NCI-H524 treated with DMSO at 0.1 percent for 48 hours (cell line): ENCODE data around the gene BLVRB.
"Not testable (repeated sequence)": the region's sequence is repeated elsewhere in the genome, so short reads cannot be mapped to it uniquely, and the experiment has no call there.

Experiments
- DNase-seq: peaks from one replicate; lab custom pipeline; 2025; lab: John Stamatoyannopoulos, UW

Gene BLVRB

DNA sequence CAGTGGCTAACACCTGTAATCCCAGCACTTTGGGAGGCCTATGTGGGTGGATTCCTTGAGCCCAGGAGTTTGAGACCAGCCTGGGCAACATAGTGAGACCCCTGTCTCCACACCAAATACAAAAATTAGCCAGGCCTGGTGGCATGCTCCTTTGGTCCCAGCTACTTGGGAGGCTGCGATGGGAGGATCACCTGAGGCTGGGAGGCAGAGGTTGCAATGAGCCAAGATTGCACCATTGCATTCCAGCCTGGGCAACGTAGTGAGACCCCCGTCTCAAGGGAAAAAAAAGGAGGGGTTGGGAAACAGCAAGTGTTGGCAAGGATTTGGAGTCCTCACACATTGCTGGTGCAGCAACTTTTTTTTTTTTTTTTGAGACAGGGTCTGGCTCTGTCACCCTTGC, 20.5 kb upstream of the BLVRB start:
- no peak for DNase-seq

DNA sequence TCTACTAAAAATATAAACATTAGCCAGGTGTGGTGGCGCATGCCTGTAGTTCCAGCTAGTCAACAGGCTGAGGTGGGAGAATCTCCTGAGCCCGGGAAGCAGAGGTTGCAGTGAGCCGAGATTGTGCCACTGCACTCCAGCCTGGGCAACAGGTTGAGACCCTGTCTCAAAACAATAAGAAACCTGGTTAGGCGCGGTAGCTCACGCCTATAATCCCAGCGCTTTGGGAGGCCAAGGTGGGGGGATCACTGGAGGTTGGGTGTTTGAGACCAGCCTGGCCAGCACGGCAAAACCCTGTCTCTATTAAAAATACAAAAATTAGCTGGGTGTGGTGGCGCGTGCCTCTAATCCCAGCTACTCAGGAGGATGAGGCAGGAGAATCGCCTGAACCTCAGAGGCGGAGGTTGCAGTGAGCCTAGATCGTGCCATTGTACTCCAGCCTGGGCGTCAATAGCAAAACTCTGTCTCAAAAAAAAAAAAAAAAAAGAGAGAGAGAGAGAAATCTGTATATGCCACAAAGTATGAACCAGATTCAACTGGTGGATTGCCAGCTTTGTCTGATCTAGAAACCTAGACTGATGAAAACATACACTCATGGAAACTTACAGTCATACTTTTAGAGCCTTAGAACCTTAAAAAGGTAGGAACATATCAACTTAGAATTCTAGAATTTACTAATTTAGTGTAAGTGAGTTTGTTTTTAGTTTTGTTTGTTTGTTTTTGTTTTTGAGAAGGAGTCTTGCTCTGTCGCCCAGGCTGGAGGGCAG, 10.5 kb upstream of the BLVRB start:
- DNase-seq = not testable (repeated sequence)

DNA sequence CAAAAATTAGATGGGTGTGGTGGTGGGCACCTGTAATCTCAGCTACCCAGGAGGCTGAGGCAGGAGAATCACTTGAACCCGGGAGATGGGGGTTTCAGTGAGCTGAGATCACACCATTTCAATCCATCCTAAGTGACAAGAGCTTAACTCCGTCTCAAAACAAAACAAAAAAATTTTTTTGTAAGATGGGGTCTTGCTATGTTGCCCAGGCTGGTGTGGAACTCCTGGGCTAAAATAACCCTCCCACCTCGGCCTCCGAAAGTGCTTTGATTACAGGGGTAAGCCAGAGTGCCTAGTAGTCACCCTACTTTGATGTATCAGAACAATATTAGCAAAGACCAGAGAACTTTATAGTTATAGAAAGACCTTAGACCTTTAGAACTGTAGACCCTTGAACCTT, 9.2 kb upstream of the BLVRB start:
- DNase-seq = no peak

DNA sequence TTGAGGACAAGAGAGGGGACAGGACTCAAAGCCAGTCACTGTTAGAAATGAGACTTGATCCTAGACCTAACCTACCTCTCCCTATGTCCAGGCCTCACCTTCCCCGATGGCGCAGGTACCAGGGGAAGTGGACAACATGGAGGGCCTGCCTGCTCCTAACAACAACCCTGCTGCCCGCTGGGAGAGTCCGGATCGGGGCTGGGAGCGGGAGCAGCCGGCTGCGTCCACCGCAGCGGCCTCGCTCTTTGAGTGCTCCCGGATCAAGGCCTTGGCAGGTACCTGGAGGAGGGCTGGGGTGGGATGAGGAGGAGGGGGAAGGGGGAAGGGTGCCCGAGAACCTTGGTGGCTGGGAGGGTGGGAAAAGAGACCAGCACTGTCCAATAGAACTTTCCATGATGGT, 7.0 kb upstream of the BLVRB start:
- no peak for DNase-seq

- DNase-seq = no peak
These were observed 5.6 kb upstream of the BLVRB start for GRCh38 chr19:40471111-40471510.

- no peak for DNase-seq
These were observed 3.5 kb upstream of the BLVRB start for GRCh38 chr19:40469011-40469410.

GRCh38 chr19:40466985-40467734, 1.6 kb upstream of the BLVRB start, which contains the start of gene SPTBN4:
Gene SPTBN4 (plus strand): TSS chr19:40467001. CDS start chr19:40472622, 5,621 bp downstream.
- no peak for DNase-seq

DNA sequence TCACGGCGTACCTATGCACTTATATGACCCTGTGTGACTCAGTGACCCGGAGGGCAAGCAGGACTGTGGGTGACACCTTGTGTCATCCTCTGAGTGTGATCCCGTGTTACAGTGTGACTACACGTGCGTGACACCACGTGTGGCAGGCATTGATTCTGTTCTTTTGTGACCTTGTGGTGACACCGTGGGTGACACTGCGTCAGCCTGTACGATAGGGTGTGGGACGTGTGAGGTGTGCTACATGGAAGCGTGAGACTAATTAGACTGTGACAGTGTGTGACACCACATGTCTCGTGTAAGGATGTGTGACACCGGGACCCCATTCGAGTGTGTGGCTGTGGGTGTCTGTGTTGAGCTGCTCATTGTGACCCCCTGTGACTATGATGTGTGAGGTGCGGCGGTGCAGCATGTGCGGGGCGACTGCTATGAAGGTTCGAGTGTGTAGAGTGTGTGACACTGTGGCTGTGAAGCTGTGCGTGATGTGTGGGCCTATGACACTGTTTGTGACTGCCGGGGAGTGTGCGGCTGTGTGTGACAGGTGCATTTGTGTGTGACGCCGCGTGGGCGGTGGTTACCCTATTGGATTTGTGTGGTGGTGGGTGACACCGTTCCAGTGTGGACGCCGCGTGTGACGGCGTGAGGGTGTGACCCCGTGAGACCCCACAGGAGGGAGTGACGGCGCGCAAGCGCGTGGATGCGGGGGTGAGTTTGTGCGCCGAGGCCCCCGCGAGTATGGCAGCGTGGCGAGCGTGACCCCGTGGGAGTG, 857 bp upstream of the BLVRB start:
- no peak for DNase-seq

DNA sequence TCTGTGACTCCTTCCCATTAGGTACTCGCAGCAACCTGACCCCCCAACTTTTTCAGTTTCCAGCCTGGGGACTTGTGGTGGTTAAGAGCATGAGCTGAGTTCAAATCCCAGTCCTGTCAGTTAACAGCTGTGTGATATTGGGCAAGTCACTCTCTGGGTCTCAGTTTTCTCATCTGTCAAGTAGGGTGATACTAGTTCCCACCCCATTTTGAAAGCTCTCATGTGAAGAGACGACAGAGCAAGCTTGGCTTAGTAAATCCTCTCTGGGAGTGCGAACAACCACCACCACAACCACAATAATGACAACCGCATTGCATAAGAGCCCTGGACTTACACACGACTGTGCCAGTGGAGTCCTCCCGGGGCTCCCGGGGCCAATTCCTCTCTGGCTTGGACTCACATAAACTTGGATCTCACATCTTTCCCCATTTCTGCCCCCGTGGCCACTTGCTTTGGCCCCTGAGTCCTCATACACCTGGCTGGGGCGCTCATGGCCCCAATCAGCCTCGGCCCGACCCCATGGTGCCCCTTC, 454 bp downstream of the BLVRB start:
- DNase-seq = no peak

DNA sequence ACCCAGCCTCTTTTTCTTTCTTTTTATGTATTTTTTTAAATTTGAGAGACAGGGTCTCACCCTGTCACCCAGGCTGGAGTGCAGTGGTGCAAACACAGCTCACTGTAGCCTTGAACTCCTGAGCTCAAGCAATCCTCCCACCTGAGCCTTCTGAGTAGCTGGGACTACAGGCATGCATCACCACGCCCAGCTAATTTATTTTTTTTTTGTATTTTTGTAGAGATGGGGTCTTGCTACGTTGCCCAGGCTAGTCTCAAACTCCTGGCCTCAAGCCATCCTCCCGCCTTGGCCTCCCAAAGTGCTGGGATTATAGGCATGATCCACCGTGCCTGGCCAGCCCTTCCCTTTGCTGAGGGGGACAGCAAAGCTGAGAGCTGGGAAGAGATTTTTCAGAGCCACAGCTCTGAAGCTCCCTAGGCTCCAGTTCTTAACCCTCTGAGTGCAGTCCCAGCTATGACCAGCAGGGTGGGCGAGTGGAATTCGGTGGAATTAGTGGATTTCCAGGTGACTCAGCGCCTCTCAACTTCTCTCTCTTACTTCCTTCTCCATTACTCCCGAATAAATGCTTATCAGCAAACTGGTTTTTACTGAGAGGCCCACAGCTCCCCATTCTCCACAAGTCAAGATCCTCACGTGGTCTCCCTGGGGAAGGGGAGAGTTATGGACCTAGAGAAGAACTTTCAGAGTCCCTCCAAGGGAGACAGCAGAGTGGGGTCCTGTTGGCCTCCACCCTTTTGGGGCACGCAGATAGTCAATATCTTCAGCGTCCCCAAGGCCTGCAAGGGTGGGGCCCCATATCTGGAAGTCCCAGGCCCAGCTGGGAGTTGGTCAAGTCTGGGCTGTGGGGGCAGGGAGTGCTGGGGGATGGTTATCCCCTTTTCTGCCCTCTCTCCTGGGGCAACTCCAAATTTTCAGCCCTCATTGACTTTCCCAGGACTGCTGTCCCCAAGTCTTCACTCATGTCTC, 1.2 kb downstream of the BLVRB start:
- DNase-seq = no peak

GRCh38 chr19:40463587-40464037, 1.9 kb downstream of the BLVRB start:
- not testable (repeated sequence) for DNase-seq

- no peak for DNase-seq
These were observed 3.8 kb downstream of the BLVRB start for GRCh38 chr19:40461669-40462221.

DNA sequence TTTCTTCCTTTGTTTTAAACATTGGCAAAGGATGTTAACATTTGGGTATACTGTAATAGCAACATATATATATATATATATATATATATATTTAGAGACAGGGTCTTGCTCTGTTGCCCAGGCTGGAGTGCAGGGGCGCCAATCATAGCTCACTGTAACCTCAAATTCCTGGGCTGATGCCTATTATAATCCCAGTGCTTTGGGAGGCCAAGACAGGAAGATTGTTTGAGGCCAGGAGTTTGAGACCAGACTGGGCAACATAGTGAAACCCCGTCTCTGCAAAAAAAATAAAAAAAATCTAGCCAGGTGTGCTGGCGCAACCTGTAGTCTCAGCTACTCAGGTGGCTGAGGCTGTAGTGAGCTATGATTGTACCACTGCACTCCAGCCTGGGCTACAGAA, 5.4 kb downstream of the BLVRB start:
- no peak for DNase-seq

DNA sequence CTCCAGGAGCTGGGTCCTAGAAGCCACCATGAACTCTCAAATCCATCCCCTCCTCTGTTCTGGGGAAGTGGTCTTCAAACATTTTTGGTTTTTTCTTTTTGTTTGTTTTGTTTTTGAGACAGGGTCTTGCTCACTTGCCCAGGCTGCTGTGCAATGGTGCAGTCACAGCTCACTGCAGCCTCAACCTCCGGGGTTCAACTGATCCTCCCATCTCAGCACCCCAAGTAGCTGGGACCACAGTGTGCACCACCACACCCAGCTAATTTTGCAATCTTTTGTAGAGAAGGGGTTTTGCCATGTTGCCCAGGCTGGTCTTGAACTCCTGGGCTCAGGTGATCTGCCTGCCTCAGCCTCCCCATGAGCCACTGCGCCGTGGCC, 7.0 kb downstream of the BLVRB start:
- DNase-seq = no peak

GRCh38 chr19:40457953-40458596, 7.5 kb downstream of the BLVRB start:
- DNase-seq = no peak

DNA sequence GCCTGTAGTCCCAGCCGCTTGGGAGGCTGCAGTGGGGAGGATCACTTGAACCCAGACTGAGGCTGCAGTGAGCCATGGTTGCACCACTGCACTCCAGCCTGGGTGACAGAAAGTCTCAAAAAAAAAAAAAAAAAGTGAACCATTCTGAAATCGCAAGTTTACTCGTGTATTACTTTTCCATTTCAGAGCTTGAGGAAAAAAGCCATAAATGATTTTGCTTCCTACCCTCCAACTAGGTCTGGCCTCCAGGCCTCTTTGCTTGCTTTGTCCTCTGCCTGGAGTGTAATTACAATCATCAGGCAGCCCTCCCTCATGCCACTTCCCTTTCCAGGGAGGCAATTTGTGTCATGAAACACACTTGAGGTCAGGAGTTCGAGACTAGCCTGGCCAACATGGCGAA, 8.5 kb downstream of the BLVRB start:
- no peak for DNase-seq

GRCh38 chr19:40453943-40454342, 11.6 kb downstream of the BLVRB start:
- not testable (repeated sequence) for DNase-seq

DNA sequence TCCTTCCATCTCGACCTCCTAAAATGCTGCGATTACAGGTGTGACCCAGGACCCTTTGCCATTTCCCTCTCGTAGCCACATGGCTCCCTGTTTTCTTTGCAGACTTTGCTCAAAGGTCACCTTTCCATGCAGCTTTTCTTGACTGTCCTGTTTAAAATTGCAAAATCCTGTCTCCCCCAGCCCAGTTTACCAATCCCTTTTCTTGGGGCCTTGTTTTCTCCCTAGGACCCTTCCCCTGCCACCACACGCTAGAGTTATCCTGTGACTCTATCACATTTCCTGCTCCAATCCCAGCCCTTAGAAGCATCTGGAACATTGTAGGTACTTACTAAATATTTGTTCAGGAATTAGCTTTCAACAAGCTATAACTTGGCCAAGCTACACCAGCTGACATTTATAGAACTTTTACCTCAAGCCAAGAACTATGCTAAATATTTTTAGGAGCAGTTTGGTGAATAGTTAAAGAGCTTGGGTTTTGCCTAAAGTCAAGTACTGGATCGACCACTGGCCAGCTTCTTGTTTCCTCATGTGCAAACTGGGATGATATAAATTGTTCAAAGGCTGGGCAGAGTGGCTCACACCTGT, 12.3 kb downstream of the BLVRB start:
- DNase-seq = no peak

GRCh38 chr19:40452016-40452415, 13.5 kb downstream of the BLVRB start:
- no peak for DNase-seq

GRCh38 chr19:40450664-40451063, 14.9 kb downstream of the BLVRB start:
- DNase-seq = no peak
